Karpas-422 (cell line): ENCODE data around the gene ZNF532. TPM values are rescaled to one million over a fixed set of nuclear protein-coding genes. Genes with fewer than 3 reads are reported as not detected.

Source experiments
- DNase-seq: peaks from one replicate; pipeline ENCODE4 v3.0.0-alpha.2; 2015
- H2AFZ ChIP-seq: fragments of 200-600 bp; sonication (generic); 2 replicates; pipeline ENCODE4 v1.6.1; 2014; ENCODE audit warnings: antibody characterized with exemption, low read length, mixed read lengths
- H3K27ac ChIP-seq: fragments of 200-600 bp; sonication (generic); 2 replicates; pipeline ENCODE4 v1.5.1; 2014; ENCODE audit warnings: mild to moderate bottlenecking, low read length, moderate library complexity
- H3K27me3 ChIP-seq: fragments of 200-600 bp; sonication (generic); 2 replicates; pipeline ENCODE4 v1.6.1; 2014; ENCODE audit warnings: low read length, mixed read lengths
- H3K36me3 ChIP-seq: fragments of 200-600 bp; sonication (generic); 2 replicates; pipeline ENCODE4 v1.6.1; 2014; ENCODE audit warnings: low read length, mixed read lengths; ENCODE audit not compliant: insufficient read depth
- H3K4me1 ChIP-seq: fragments of 200-600 bp; sonication (generic); 2 replicates; pipeline ENCODE4 v1.6.1; 2014; ENCODE audit warnings: mild to moderate bottlenecking, low read length, mixed read lengths
- H3K4me2 ChIP-seq: fragments of 200-600 bp; sonication (generic); 2 replicates; pipeline ENCODE4 v1.6.1; 2014; ENCODE audit warnings: low read length, low read depth, mild to moderate bottlenecking; ENCODE audit not compliant: poor library complexity, severe bottlenecking
- H3K4me3 ChIP-seq: fragments of 200-600 bp; sonication (generic); 2 replicates; pipeline ENCODE4 v1.5.1; 2014; ENCODE audit warnings: mild to moderate bottlenecking, antibody characterized with exemption, low read length, mixed read lengths
- H3K79me2 ChIP-seq: fragments of 200-600 bp; sonication (generic); 2 replicates; pipeline ENCODE4 v1.6.1; 2014; ENCODE audit warnings: mild to moderate bottlenecking, low read length, mixed read lengths
- H3K9ac ChIP-seq: fragments of 200-600 bp; sonication (generic); 2 replicates; pipeline ENCODE4 v1.6.0; 2014; ENCODE audit warnings: low read length
- H3K9me2 ChIP-seq: fragments of 200-600 bp; sonication (generic), shearing (Covaris generic); replicated peaks from 2 replicates; pipeline ENCODE4 v1.6.0; 2014; ENCODE audit warnings: mild to moderate bottlenecking, low read length, moderate library complexity; ENCODE audit not compliant: insufficient read depth
- H3K9me3 ChIP-seq: fragments of 300-700, 200-600 bp; sonication (generic); 2 replicates; pipeline ENCODE4 v1.6.1; 2014; ENCODE audit warnings: low read length, mixed read lengths
- H4K20me1 ChIP-seq: fragments of 200-600 bp; sonication (generic); 2 replicates; pipeline ENCODE4 v1.6.1; 2014; ENCODE audit warnings: mild to moderate bottlenecking, antibody characterized with exemption, low read length, low read depth; ENCODE audit not compliant: insufficient read depth
- total RNA-seq: library from RNA; depleted of rRNA; stranded (reverse); fragments of >200 nt; shearing (Covaris generic); gene quantifications from 2 replicates; pipeline ENCODE4 v1.2.3, GENCODE V29; 2014; ENCODE audit warnings: low replicate concordance

Gene ZNF532
- total RNA-seq, 1 experiment from 2014 or later = 34.9 TPM

DNA sequence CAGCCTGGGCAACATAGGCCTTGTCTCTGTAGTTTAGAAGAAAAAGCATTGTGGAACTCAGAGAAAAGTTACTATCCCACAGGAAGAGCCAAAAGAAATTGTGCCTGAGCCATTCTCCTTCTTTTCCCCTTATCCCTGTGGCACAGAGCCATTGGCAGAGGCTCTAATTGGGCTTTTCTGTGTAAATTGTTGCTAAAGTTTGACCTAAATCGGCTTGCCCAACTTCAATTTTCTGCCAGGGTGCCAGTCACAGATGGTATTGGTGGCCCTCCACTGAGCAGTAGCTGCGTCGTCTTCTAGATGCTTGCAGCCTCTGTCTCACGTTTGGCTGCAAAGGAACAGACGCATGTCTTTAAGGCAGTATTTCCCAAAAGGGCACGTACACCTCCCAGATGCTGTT, 30.3 kb downstream of the ZNF532 start:
- no peak overlapping the region for H3K4me3 ChIP-seq
- H2AFZ ChIP-seq = no peak overlapping the region
- H3K27me3 ChIP-seq = no peaks in the 10 kb centered on the region
- H3K9me2 ChIP-seq = no peaks in the 10 kb centered on the region
- H3K9me3 ChIP-seq = no peaks in the 10 kb centered on the region
- H3K36me3 ChIP-seq = no peaks in the 10 kb centered on the region
- no peak overlapping the region for H3K9ac ChIP-seq
- H3K79me2 ChIP-seq = peaks cover 32% of the 10 kb centered on the region
- no peak for DNase-seq
- H4K20me1 ChIP-seq = no peaks in the 10 kb centered on the region
- H3K4me2 ChIP-seq = no peak overlapping the region
- H3K27ac ChIP-seq = no peak overlapping the region
- H3K4me1 ChIP-seq = peaks cover 37% of the 10 kb centered on the region

DNA sequence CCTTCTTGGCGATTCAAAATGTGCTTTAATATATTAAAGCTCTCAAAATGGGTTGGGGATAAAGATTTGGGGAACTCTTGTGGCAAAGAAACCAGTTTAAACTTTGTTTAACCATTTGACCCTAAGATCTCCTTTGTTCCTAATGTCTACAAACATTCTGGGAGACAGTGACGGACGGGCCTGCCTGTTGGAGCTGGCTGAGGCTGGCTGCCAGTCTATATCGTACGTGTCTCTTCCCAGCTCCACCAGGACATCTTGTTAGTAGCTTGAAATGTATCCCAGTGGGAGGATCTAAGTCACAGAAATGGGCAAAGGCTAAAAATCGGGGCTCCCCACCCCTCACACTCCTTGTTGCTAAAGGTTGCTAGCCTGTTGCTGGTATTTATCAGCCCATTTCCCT, 30.7 kb downstream of the ZNF532 start:
- Histone ChIP-seq H3K4me2 (no peak overlapping the region), H3K27me3 (no peaks in the 10 kb centered on the region), H4K20me1 (no peaks in the 10 kb centered on the region), H3K4me1 (peaks cover 41% of the 10 kb centered on the region), H3K9me3 (no peaks in the 10 kb centered on the region), H3K9me2 (no peaks in the 10 kb centered on the region), H3K4me3 (no peak overlapping the region), H2AFZ (no peak overlapping the region), H3K9ac (no peak overlapping the region), H3K79me2 (peaks cover 37% of the 10 kb centered on the region), H3K27ac (peak overlapping the region; percentile 81; the same call in 1 of the 2 replicates), H3K36me3 (no peaks in the 10 kb centered on the region)
- DNase-seq = no peak

GRCh38 chr18:58896268-58896667, 31.6 kb downstream of the ZNF532 start:
- H2AFZ ChIP-seq = no peak overlapping the region

DNA sequence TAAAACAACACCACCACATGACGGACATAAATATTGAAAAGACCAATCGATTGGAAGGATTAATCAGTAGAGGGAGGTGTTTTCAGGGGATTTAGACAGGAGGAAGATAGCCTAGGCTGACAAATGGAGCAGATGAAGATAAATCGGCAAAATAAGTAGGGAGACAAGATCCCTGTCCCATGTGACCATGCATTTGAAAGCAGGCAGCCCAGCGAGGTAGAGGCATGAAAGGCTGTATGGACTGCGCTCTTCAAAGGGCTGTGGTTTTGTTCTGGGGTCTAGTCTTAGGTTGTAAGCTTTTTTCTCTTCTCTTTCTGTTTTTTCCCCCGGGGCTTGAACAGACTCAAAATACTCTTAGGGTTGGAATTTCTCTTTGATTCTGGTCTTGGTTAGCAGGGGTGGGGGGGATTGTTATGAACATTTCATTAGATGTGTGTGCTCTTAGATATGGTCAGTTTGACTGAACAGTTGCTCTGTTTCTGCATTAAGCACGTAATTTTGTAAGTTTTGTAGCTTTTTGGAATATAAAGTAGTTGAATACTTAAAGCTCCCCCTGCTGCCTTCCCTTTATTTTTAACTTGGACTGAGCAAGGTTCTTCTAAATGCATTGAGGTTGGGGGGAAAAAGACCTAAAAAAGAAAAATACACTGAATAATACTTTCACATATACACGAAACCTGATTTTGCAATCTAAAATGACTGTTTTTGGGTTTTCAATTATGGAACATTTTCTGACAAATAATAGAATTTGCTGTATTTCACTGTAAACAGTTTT, 32.2 kb downstream of the ZNF532 start:
- Histone ChIP-seq H3K9ac (peak overlapping the region; percentile 68), H3K9me3 (no peaks in the 10 kb centered on the region), H3K79me2 (peaks cover 47% of the 10 kb centered on the region), H2AFZ (no peak overlapping the region), H3K27ac (peak overlapping the region; percentile 81), H3K9me2 (no peaks in the 10 kb centered on the region), H3K4me1 (peaks cover 39% of the 10 kb centered on the region), H3K36me3 (no peaks in the 10 kb centered on the region), H3K4me2 (peak overlapping the region; percentile 69), H4K20me1 (no peaks in the 10 kb centered on the region), H3K4me3 (peak overlapping the region; percentile 63), H3K27me3 (no peaks in the 10 kb centered on the region)
- peak; percentile 47 for DNase-seq

More at GRCh38 chr18:58896268-58896667, 31.6 kb downstream of the ZNF532 start:
- Histone ChIP-seq H3K9me3 (no peaks in the 10 kb centered on the region), H3K4me1 (peaks cover 45% of the 10 kb centered on the region), H3K9ac (peak overlapping the region; percentile 68), H3K4me2 (peak overlapping the region; percentile 69), H3K27ac (peak overlapping the region; percentile 81), H3K9me2 (no peaks in the 10 kb centered on the region), H3K79me2 (peaks cover 45% of the 10 kb centered on the region), H3K4me3 (peak overlapping the region; percentile 63), H3K36me3 (no peaks in the 10 kb centered on the region), H4K20me1 (no peaks in the 10 kb centered on the region), H3K27me3 (no peaks in the 10 kb centered on the region)
- DNase-seq = peak; percentile 82

GRCh38 chr18:58898010-58898799, 33.5 kb downstream of the ZNF532 start:
- H3K4me3 ChIP-seq = no peak overlapping the region
- H3K79me2 ChIP-seq = peaks cover 56% of the 10 kb centered on the region
- no peak overlapping the region for H3K9ac ChIP-seq
- no peak for DNase-seq
- no peaks in the 10 kb centered on the region for H3K36me3 ChIP-seq
- H3K27me3 ChIP-seq = no peaks in the 10 kb centered on the region
- H3K4me2 ChIP-seq = peak overlapping the region; percentile 69
- no peaks in the 10 kb centered on the region for H3K9me2 ChIP-seq
- no peaks in the 10 kb centered on the region for H3K9me3 ChIP-seq
- H3K27ac ChIP-seq = no peak overlapping the region
- H2AFZ ChIP-seq = no peak overlapping the region
- peaks cover 33% of the 10 kb centered on the region for H3K4me1 ChIP-seq
- no peaks in the 10 kb centered on the region for H4K20me1 ChIP-seq

- Histone ChIP-seq H3K9me2 (no peaks in the 10 kb centered on the region), H3K9ac (no peak overlapping the region), H3K79me2 (peaks cover 74% of the 10 kb centered on the region), H3K27me3 (no peaks in the 10 kb centered on the region), H3K9me3 (no peaks in the 10 kb centered on the region), H4K20me1 (no peaks in the 10 kb centered on the region), H3K4me2 (no peak overlapping the region), H3K4me1 (peaks cover 34% of the 10 kb centered on the region), H3K36me3 (no peaks in the 10 kb centered on the region), H3K4me3 (no peak overlapping the region), H2AFZ (no peak overlapping the region), H3K27ac (0 out of 2 replicates have a peak overlapping the region, but pooled peaks have one; percentile 6)
- no peak for DNase-seq
Observed at GRCh38 chr18:58900015-58900649, 35.5 kb downstream of the ZNF532 start.

GRCh38 chr18:58901143-58901542, 36.5 kb downstream of the ZNF532 start:
- no peak overlapping the region for H3K4me3 ChIP-seq
- H3K9me3 ChIP-seq = no peaks in the 10 kb centered on the region
- no peak overlapping the region for H3K9ac ChIP-seq
- no peak overlapping the region for H2AFZ ChIP-seq
- H4K20me1 ChIP-seq = no peaks in the 10 kb centered on the region
- peaks cover 40% of the 10 kb centered on the region for H3K4me1 ChIP-seq
- H3K27me3 ChIP-seq = no peaks in the 10 kb centered on the region
- peak overlapping the region; percentile 6; the same call in 1 of the 2 replicates for H3K27ac ChIP-seq
- H3K9me2 ChIP-seq = no peaks in the 10 kb centered on the region
- no peak for DNase-seq
- H3K79me2 ChIP-seq = peaks cover 85% of the 10 kb centered on the region
- H3K36me3 ChIP-seq = no peaks in the 10 kb centered on the region
- no peak overlapping the region for H3K4me2 ChIP-seq

- no peaks in the 10 kb centered on the region for H4K20me1 ChIP-seq
- H3K27ac ChIP-seq = no peak overlapping the region
- H3K4me3 ChIP-seq = no peak overlapping the region
- peaks cover 40% of the 10 kb centered on the region for H3K4me1 ChIP-seq
- H3K9me3 ChIP-seq = no peaks in the 10 kb centered on the region
- H3K79me2 ChIP-seq = peaks cover 88% of the 10 kb centered on the region
- no peak overlapping the region for H2AFZ ChIP-seq
- H3K27me3 ChIP-seq = no peaks in the 10 kb centered on the region
- H3K9me2 ChIP-seq = no peaks in the 10 kb centered on the region
- no peak overlapping the region for H3K9ac ChIP-seq
- no peak for DNase-seq
- H3K36me3 ChIP-seq = no peaks in the 10 kb centered on the region
- no peak overlapping the region for H3K4me2 ChIP-seq
Observed at GRCh38 chr18:58901783-58902182, 37.1 kb downstream of the ZNF532 start.
